Activated gamma-delta T cell treated with anti-CD3 and anti-CD28 coated beads, Interleukin-2, amount 50 U/mL, for 16 hours (primary cell): ENCODE measurements around the gene LATS2.
"Not testable (repeated sequence)": the region's sequence is repeated elsewhere in the genome, so short reads cannot be mapped to it uniquely, and the experiment has no call there.

Source experiments
- DNase-seq: peaks from one replicate; pipeline ENCODE4 v3.0.0-alpha.2; 2020; ENCODE audit warnings: low read depth

The LATS2 gene

DNA sequence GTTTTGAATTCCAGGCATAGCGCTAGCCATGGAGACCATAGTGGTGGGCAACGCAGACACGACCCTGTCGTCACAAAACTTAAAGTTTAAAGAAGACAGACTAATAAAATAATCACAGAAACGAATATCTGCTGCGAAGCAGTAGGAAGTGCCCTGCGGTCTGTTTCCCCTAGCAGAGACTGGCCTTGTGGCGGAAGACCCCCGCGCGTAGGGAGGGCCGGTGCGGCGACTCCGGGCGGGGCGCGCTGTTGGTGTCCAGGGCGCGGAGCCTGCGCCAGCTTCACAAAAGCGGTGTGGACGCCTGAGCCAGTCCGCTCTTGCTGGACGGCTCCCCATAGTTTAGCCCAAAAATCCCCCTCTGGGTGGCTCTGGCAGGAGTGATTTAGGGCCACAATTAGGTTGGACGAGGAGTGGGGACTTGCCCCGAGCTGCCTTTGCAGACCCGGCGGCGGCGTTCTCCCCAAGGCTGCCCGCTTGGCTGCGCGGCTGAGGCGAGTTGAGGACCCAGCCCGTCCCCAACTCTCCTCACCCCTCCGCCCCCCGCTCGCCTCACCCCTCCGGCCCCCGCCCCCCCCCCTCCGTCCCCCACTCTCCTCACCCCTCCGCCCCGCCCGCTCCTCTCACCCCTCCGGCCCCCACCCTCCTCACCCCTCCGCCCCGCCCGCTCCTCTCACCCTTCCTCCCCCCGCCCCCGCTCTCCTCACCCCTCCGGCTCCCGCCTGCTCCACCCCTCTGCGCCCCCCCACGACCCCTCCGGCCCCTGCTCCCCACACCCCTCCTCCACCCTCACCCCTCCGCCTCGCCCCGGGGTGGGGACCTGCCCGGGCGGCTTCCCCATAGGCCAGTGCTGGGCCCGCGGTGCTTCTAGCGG, 14.2 kb upstream of the LATS2 start:
- no peak for DNase-seq

DNA sequence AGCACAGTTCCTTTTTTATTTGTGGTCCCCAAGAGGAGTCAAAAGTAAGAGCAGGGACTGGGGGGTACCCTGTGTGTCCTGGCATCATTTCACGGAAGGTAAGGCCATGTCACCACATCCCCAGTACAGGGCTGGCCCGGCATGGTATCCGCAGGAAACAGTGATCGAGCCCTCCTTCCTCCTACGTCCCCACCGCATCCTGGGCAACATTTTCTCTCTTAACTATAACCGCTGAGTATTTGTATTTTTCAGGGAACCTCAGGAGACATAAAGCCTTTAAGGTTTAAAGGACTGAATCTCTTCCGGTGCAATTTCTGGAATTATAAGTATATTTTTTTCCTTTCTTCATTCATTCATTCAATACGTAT, 13.6 kb upstream of the LATS2 start:
- no peak for DNase-seq

DNA sequence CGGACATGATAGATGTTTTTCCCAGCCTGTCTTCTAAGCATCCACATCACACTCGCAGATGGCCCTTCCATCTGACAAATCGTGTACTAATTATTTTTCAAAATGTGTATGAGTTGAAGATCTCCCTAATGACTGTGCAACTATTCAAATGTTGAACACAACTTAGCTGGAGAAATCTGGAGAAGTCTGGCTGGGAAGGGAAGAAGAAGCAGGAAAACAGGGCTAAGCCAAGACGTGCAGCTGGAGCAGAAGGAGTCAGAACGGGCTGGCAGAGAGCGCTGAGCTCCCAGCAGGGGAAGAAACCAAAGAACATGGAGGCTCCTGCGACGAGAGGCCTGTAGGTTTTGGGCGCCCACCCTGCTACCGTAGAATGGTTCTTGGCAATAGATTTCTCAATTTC, 13.2 kb upstream of the LATS2 start:
- no peak for DNase-seq

DNA sequence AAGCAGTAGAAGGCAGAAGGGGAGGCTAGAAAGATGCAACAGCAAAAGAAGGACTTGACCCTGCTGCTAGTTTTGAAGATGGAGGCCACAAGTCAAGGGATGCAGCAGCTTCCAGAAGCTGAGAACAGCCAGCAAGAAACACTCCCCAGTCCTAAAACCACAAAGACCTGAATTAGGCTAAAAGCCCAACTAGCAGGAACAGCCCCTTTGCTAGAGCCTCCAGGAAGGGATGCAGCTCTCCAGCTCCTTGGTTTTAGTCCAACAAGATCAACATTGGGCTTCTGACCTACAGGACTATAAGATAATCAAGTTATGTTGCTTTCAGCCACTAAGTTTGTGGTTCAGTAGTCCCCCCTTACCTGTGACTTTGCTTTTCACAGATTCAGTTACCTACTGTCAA, 10.5 kb upstream of the LATS2 start:
- DNase-seq: no peak

DNA sequence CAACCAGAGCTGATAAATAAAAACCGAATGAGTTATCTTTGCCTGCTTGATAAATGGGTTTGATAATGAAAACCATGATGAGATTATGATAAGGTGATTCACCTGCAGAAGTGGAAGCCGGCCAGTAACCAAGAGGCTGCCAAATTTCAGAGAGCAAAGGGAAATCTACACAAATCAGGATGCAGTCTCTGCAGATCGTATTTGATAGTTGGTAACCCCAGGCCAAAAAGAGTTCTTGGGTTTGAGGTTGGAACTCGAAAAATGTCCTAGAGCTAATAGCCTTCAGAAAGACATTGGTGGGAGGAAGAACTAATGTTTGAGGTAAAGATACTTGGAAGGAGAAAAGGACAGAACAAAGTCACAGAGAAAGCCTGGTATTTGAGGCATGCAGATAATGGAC, 9.6 kb upstream of the LATS2 start:
- no peak for DNase-seq

DNA sequence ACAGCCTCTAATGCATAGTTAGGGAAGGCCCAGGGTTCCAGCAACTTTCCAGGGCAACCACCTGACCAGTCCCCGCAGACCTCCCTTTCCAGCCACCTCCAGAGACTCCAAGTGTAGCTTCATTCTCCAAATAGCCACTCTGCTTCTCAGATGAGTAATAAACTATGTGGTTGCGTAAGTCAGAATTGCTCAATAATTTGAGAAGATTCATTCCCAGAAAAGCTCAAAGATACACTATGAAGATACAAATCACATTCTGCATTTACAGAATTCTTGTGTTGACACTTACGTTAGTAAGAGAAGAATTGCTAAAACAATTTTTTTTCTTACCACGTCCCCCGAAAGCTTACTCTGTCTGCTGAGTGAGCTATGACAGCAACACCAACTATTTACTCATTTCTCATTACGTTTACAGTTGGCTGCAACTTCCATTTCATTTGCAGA, 8.2 kb upstream of the LATS2 start:
- no peak for DNase-seq

DNA sequence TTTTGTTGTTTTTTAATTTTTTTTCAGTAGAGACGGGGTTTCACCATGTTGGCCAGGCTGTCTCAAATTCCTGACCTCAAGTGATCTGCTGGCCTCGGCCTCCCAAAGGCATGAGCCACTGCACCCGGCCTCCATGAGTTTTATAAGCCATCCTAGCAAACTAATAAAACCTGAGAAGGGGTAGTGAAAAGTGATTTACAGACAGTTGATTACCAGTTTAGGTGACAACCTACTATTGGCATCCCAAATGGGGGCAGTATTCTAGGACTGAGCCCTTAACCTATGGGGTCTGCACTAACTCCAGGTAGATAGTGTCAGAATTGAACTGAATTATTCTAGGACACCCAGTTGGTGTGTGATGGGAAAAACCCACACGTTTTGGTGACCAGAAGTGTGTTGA, 6.5 kb upstream of the LATS2 start:
- no peak for DNase-seq

DNA sequence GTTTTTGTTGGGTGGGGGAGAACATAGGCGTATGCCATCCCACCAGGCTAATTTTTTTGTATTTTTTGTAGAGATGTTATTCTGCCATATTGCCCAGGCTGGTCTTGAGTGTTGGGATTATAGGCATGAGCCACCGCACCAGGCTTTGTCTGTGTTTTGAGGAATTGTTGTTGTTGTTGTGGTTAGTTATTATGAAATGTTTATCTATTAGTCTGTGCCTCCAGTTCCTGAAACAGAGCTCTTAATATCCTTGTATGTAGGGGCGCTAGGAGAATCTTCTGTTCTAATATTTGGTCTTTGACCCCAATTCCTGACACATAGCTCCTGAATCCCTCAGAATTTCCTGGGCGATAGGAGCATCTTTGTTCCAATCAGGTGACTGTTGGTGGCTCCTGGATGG, 5.6 kb upstream of the LATS2 start:
- no peak for DNase-seq

DNA sequence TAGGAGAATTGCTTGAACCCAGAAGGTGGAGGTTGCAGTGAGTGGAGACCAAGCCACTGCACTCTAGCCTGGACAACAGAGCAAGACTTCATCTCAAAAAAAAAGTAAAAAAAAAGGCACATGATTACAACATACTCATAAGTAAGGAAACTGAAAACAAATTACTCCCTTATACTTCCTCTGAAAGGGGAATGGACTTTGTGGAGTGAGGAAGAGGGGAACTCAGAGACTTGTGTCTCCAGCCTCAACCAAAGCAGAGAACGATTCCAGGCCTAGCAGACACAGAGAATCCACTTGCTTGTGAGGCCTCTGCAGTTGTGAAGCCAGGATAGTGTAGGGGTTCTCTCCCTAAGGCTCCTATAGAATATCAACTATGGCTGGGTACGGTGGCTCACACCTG, 4.3 kb upstream of the LATS2 start:
- no peak for DNase-seq

DNA sequence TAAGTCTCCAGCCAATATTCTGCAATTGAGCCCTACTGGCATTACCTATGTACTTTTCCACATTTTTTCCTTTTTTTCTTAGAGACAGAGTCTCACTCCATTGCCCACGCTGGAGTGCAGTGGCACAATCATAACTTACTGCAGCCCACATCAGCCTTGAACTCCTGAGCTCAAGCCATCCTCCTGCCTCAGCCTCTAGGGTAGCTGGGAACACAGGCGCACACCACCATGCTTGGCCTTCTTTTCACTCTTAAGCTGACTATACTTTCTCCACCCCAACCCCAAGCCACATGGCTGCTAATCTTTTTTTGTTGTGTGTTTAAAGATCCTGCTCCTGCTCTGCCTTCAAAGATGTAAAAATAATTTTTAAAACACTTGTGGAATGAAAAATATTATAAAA, 1.6 kb upstream of the LATS2 start:
- DNase-seq: no peak

DNA sequence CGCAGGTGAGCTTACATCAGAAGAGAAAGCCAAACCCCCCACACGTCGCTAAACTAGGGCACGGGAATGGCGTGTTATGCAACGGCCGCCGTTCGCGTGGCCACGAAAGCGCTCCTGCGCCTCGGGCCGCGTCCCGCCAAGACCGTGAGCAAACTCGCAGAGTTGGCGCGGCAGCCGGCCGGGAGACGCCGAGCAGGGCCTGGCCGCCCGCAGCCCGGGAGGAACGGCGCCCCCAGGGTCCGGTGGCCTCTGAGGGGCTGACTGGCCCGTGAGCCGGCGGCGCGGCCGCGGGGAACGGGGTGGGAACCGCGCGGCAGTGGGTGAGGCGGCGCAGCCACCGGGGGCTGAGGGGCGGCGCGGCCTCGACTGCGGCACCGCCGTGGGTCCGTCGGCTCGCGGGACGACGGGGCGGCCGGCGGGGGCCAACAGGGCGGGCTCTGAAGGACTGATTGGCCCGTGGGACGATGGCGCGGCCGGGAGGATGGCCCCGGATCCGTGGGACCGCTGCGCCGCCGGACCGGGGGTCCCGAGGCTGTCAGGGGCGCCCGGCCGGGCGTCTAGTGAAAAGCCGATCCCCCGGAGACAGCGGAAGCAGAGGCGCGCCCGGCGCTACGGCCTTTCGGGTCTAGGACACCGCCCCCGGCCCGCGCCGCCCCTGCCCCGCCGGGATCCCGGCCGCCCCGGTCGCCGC, 903 bp downstream of the LATS2 start:
- DNase-seq: no peak

DNA sequence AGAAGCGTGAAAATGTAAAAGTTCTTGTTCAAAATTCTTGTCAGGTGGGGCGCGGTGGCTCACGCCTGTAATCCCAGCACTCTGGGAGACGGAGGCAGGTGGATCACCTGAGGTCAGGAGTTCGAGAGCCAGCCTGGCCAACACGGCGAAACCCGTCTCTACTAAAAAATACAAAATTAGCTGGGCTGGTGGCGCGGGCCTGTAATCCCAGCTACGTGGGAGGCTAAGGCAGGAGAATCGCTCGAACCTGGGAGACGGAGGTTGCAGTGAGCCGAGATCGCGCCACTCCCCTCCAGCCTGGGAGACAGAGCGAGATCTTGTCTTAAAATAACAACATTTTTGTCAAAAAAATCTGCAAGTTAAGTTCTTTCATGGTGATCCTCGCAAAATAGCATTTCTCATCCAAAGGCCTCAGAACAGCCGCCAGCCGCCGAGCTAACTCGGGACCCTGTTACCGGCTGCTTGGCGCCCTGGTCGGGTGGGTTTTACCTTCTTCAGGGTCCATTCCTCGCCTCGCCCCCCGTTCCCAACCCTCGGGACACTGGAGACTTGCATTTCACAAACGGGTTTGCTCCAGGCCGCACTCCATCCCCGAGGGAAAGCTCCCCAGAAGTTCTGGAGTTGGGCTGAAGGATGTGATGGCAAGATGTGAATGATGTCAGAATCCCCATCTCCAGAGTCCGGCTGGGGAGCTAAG, 1.6 kb downstream of the LATS2 start:
- DNase-seq: no peak

DNA sequence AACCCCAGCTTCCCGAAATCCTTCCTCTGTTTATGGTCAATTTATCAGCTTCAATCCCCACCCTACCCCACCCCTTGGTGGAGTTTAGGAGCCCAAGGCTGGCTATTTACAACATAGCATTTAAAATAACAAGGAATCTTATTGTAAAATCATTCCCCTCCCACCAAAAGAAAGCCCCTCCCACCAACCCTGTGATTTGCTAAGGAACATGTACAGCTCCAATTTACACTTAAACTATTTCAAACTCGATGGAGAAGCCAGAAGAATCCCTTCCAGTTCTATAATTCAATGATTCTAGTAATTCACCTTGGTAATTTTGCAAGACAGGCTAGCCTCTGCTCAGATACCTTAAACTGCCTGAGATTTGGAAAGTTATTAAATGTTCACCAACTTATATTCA, 3.0 kb downstream of the LATS2 start:
- DNase-seq: no peak

DNA sequence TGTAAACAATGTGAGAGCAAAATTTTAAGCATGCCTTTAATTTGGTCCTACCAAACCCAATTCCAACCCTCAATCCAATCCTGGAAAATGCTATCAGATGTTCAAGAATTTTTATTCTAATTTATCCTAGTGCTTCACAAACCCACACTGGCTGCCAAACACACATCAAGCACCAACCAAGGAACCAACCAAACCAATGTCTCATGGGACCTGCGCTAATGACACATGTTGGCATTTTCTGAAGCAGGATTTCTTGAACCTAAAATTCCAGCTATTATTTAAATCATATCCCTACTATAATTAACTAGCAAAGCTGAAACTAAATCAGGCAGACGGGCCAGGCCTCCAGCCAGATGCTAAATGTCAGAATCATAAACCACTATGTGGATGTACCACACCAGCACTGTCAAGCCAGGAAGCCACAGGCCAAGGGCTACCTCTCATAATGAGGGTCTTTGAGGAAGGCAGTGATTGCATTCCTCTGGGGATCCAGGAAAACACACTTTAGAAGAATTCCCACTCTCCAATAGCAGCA, 5.8 kb downstream of the LATS2 start:
- no peak for DNase-seq

DNA sequence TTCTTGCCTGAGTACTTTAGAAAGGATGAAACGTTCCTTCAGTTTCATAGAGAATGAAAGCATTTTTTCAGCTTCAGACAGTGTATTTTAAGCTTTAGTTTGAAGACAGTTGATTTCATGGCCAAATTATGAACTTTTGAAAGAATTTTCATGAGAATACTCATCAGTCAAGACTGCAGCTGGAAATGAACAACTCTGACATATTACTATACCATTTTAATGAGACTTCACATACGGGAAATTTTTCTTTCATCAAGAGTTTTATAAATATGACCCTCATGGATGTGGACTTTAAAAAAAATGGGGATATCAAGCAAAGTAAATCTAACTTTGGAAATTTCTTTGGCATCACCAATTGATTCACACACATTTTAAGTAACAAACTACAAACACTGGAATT, 6.4 kb downstream of the LATS2 start:
- no peak for DNase-seq

DNA sequence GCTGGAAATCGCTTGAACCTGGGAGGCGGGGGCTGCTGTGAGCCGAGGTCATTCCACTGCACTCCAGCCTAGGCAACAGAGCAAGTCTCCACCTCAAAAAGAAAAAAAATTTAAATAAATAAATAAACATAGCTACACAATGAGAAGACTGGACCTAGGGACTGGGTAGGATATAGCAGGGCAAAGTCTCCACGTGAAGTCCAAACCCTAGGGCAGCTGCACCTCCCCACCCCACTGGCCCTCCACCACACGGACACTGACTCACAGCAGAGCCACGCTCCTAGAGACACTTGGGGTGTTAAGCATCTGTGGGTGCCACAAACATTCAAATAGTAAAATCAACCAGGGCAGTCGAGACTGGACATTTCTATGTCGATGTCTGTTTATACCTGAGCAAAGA, 7.1 kb downstream of the LATS2 start:
- DNase-seq: no peak

DNA sequence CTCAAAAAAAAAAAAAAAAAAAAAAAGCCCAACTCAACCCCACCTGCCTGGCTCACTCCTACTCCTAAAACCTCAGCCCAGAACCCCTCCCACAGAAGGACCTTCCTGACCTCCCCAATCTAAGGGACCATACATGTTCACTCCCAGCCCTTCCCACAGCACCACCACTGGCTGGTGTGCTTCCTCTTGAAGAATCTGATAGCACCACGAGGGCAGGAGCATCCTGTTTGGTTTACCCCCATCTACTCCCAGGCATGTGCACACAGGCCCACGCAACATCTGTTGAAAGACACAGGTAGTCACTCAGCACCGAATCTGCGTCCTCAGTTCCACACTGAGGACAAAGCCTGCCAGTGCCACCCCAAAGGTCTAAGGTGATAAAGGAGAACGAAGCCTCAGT, 8.2 kb downstream of the LATS2 start:
- no peak for DNase-seq

DNA sequence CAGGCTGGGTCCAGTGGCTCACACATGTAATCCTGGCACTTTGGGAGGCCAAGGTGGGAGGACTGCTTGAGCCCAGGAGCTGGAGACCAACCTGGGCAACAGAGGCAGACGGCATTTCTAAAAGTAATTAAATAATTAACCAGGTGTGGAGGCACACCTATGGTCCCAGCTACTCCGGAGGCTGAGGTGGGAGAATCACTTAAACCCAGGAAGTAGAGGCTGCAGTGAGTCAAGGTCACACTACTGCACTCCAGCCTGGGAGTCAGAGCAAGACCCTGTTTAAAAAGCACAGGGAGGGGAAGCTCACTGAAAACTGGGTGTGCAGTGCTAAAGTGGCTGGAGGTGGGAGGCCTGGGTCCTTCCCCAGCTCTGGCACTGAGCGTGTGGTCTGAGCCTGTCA, 9.7 kb downstream of the LATS2 start:
- no peak for DNase-seq

DNA sequence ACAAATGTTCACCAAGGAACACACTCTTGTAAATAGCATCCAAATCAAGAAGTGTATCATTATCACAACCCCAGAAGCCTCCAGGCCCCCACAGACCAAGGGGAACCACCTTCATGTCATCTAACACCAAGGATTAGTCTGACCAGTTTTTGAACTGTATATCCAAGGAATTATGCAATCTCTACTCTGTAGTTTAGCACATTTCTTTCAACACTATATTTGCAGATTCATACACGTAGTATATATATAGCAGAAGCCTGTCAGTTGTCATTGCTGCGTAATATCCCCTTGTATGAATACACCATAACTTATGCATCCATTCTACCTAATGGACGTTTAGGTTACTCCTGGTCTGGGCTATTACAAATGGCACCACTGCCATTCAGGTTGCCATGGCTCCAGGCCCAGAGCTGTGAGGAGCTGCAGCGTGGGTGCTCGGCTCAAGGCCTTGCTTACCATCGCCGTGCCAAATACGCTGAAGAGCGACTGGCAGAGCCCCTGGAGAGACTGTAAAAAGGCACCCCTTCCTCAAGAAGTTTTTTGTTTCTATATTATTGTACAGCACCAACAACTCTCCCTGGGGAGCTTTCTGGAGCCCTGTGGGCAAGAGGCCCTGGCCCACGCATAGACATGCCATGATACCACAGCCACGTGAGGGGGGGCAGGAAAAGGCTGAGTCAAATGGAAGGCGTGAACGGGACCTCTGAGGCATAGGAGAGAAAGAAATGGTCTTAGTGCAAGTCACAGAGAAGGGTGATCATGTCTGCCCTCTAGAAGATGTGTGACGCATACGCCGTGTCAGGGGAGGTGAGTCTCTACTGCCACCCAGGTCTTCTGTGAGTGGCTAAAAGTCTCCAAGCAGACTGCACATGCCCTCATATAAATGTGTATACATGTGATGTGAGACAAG, 10.8 kb downstream of the LATS2 start:
- DNase-seq: no peak

DNA sequence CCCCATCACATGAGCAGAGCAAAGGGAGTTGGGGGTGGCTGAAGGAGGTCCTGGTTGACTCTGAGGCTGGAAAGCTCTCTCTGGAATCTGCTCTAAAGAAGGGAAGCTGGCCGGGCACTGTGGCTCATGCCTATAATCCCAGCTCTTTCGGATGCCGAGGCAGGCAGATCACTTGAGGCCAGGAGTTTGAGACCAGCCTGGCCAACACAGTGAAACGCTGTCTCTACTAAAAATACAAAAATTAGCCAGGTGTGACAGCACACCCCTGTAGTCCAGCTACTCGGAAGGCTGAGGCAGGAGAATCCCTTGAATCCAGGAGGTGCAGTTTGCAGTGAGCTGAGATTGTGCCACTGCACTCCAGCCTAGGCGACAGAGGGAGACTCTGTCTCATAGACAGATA, 11.7 kb downstream of the LATS2 start:
- DNase-seq: not testable (repeated sequence)

DNA sequence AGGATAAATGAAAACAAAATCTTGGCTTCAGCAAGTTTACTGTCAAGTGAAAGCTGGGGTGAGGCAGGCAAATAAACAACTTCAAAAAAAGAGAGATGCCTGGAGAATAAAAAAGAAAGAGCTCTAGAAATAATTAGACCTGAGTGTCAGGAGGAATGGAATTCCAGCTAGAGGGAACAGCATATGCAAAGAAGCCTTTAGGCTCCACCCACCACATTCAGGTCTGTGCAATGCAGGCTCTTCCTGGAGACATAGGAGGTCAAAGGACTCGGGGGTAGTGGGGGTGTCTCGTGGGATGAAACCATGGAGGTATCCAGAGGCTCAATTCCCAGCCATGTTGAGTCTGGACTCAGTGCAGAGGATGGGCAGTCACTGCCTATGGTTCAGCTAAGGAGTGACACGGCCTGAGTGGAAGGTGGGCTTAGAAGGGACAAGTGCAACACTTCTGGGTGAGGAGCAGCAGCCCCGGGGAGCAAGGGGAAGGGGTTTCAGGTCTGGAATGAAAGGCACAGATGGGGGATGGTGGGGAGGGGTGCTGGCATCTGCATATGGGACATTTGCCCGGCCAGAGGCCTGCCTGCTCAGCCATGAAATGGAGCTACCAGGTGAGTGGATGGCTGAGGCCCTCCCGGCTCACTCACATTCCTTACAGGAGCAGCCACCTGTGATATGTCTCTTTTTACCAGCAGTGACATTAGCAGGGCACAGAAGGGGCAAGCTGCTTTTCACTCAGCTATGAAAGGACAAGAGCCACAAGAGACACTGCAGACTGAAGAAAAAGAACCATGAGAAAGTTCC, 12.3 kb downstream of the LATS2 start:
- no peak for DNase-seq
